HG02610 (cell line): ENCODE data around the gene RAMACL.
"Not testable (repeated sequence)": the region's sequence is repeated elsewhere in the genome, so short reads cannot be mapped to it uniquely, and the experiment has no call there.

Experiments used
- ATAC-seq: cut with Tn5 transposase; IDR thresholded peaks from one replicate; pipeline ENCODE4 v1.9.1; 2021; ENCODE audit warnings: mild to moderate bottlenecking, moderate library complexity; ENCODE audit not compliant: unreplicated experiment

Gene RAMACL

GRCh38 chr6:166597711-166598440 is 11.4 kb upstream of the RAMACL start:
- ATAC-seq = no peak

DNA sequence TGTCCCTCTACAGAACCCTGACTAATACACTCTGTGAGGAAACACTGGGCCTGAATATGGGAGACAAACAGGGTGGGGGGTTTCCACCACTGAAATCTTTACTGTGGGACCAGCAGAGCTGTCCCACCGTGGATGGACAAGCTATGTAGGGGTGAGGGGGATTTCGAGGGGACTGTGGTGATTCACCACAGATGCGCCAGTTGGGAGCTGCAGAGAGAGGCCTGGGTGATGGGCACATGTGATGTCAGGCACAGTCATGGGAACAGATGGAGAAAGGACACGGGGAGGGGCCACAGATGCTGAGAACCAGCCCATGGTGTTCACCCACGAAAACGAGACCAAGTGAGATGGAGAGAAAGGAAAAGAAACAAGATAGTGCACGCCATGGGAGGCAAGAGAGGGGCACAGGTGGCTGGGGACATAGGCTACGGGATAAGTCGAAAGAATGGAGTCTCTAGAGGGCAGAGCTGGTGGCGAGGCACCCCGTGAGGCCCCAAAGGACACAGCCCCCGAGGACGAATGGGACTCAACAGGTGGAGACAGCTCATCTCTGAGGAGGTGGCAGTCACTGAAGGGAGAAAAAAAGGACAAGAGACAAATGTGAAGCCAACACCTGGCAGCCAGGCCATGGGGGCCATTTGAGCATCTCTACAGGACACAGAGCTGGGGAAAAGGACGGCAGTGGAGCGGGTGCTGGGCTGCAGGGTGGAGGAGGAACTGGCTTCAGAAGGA is 10.5 kb upstream of the RAMACL start:
- ATAC-seq = no peak

DNA sequence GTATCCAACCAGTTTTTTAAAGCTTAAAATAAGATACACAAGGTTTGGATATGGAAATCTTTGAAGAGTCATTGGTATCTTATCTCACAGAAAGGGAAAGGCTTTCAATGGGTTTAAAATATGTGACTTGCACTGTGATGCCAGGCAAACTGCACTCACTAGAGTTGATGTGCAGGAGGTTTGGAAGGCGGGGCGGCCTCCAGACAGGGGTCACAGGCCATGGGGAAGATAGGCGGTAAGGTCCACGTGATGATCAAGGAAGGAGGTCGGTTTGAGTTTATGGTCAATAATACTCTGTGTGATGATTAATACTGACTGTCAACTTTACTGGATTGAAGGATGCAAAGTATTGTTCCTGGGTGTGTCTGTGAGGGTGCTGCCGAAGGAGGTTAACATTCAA is 9.5 kb upstream of the RAMACL start:
- no peak for ATAC-seq

DNA sequence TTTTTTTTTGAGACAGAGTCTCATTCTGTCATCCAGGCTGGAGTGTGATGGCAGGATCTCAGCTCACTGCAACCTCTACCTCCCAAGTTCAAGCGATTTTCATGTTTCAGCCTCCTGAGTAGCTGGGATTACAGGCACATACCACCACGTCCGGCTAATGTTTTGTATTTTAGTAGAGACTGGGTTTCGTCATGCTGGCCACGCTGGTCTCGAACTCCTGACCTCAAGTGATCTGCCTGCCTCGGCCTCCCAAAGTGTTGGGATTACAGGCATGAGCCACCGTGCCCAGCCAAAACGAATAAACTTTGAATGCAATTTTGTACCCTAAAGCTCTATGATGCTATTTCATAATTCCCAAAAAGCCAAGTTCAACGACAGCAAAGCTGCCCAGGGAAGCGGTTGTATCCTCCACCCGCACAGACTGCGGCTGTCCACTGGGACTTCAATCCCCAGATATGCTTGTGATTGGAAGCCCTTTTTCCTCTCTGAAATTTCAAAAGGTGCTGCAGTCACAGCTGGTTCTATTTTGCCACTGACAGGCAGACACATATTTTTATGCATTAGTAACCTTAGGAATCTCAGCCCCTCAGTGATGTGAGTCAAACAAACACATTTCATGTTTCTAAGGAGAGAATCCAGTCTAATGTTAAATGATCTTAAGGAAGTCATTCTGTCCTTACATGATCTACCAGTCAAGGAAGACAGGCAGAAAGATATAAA is 8.7 kb upstream of the RAMACL start:
- ATAC-seq = no peak

- ATAC-seq = no peak
Observed at GRCh38 chr6:166592821-166593220, 6.3 kb upstream of the RAMACL start.

- ATAC-seq = no peak
Observed at GRCh38 chr6:166591961-166592520, 5.6 kb upstream of the RAMACL start.

DNA sequence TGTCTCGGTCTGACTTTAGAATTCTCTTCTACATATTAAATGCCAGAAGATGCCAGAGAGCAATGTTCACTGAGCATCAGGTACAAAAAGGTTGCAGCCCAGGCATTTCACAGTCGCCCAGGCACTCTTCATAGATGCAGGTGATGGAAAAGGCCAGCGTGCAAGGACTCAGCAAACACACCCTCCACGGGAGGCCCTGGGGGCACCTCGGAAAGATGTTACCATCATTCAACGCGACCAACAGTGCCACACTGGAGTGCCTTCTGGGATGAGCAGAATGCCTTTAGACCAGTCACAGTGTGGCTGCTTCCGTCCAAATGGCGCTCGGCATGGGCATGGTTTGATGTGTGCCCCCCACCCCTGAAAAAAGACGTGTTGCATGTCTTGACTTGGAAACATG is 4.5 kb upstream of the RAMACL start:
- ATAC-seq = no peak

DNA sequence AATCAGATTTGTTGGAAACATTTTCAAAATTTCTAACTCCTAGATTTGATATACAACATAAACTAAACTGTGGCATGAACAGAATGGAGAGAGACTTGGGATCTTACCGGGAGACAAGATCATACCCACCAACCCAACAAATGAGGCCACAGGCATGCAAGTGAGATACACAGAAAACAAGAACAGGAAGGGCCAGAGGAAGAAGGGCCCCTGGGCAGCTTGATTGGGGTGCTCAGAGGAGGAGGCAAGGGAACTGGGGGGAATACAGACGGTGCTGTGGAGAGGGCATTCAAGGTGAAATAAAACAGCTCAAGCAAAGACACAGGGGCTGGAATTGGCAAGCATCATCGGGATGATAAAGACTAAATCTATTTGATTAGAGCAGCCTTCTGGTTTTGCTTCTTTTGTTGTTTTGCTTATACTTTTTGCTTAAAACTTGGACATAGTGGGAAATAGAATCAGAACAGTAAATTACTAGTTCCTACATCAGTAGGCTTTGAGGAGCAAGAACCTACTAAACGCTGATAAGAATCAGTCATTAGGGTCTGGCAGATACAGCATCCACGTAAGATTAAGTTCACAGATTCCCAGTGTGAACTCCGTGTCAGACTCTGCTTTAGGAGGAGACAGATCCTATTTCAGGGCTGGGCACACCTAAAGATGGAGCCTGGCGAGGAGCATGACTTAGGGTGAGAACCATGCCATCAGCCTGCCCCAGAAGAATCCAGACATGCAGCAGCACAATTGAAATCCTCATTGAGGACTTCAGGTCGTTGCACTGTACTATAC is 3.5 kb upstream of the RAMACL start:
- no peak for ATAC-seq

DNA sequence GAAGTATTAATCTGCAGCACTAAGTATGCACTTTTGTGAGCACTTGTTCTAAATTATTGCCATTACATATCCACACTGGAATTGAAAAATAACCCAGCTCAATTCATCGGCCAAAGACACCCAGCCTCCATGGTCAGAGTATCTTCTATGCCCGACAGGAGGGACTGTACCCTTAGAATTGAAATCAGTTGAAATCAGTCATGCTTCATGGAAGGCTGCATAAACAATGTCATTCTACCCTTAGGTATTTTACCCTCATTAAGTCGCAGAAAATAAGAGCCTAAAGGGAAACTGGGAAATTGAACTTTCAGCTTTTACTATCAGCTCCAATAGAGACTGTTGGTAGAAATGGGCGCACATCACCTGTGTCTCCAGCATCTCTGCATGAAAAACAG is 2.9 kb upstream of the RAMACL start:
- peak; percentile 39 for ATAC-seq

DNA sequence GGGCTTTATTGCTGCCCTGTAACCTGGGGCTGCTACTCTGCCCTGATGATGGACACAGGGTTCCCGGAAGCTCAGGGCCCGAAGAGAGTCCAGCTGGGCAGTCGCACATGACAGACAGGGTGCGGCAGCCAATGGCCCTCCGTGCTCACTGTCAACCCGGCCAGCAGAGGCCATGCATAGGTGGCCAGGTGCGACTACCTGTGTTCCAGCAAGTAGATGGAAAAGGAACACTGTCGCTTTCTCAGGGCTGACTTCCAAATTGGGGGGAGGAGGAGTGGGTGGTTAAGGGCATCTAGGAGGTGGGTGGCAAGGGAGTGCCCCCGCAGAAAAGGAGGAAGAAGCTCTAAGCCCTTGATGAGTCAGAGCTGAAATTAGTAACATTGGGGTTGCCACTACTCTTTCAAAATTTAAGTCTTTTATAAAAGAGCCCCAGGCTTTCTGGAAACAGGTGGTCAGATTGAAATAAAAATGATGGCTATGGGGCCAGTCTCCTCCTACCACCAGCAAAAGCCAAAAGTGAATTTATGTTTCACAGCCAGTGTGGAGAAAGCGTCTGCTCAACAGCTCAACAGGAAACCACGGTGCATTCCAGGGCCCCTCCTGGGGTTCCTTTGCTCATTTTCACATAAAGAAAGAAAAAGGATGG is 2.3 kb upstream of the RAMACL start:
- ATAC-seq = peak; percentile 28

DNA sequence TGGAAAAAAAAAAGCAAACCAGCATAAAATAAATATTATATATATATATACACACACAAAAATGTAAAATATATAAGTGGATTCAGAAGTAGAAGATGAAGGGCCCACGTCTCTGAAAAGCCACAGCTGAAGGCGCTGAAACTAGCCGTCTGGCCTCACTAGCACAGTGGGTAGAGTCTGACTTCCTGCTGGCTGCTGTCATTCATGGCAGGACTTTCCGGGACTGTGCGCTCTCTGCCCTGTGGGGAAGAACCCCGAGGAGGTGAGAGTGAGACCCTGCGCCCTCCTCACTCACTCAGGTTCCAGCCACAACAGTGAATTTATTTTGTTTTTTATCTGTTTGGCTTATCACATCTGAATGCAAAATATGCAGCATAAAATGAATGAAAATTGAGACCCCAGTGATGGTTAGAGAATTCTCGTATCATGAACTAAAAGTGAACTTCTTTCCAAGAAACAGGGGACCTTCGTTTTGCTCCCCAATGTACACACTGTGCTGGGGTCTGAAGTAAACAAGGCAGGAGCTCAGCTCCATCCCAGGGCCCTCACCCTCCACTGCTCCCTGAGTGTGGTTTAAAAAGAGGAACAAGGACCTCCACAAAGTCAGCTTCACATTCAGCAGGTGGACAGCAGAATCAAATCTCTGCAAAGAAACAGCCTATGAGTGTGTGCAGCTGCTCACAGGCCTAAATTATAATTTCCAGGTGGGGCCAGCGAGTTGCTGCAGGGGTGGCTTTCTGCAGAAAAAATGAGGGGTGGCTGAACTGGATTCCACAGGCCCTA is 1.3 kb upstream of the RAMACL start:
- peak; percentile 71 for ATAC-seq

DNA sequence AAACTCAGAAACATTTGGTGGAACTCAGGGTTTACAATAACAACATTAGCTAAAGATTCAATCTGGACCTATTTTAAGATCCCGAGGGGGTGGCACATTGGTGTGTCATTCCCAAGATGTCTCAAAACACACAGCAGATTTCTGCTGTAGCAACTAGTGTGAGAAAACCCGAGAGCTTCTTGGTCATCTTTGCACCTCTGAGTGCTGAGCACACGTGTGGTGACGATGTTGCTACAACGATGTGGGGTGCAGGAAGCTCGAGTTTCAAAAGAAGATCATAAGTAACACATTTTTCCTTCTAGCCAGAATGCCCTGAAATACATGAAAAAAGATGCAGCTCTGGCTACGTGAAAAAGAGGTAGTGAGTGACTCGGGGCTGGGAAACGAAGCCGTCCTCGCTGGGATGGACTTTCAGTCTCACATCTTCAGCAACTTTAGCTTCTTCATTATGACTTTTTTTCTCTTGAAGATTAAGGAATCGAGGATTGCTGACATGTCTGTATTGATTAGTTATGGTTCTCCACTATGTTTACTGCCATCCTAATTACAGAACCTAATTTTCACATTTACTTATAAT is 1.5 kb downstream of the RAMACL start:
- no peak for ATAC-seq

GRCh38 chr6:166584155-166584554 is 2.3 kb downstream of the RAMACL start:
- ATAC-seq = no peak

GRCh38 chr6:166583230-166583965 is 3.1 kb downstream of the RAMACL start:
- ATAC-seq = no peak

DNA sequence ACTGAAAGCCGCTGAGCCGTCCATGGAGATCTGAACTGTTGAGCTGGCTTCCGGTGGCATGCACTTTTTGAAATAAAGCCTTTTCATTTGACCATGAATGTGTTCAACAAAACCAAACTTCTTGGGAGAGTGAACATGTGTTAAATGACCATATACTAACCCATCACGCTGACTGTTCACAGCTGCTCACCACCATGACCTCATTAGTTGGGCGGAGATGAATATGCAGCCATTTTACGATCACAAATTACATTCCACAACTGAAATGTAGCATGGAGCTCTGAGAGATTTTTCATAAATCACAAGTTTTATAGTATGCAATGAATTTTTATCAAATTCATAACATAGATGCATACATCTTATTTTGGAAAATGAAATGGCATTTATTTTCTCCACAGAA is 4.2 kb downstream of the RAMACL start:
- no peak for ATAC-seq

DNA sequence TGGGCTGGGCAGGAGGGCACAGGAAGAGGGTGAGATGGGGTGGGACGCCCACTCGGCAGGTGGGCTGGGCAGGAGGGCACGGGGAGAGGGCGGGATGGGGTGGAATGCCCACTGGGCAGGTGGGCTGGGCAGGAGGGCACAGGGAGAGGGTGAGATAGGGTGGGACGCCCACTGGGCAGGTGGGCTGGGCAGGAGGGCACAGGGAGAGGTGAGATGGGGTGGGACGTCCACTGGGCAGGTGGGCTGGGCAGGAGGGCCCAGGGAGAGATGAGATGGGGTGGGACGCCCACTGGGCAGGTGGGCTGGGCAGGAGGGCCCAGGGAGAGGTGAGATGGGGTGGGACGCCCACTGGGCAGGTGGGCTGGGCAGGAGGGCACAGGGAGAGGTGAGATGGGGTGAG is 4.7 kb downstream of the RAMACL start:
- ATAC-seq = not testable (repeated sequence)

GRCh38 chr6:166581091-166581511 is 5.4 kb downstream of the RAMACL start:
- ATAC-seq = no peak
